ENCODE measurements around the gene THG1L. TPM values are rescaled to one million over a fixed set of nuclear protein-coding genes. Genes with fewer than 3 reads are reported as not detected.
"Not testable (repeated sequence)": the region's sequence is repeated elsewhere in the genome, so short reads cannot be mapped to it uniquely, and the experiment has no call there.

The THG1L gene
- total RNA-seq, 2 donors from 2014 or later: 14.1 to 16.9 TPM

DNA sequence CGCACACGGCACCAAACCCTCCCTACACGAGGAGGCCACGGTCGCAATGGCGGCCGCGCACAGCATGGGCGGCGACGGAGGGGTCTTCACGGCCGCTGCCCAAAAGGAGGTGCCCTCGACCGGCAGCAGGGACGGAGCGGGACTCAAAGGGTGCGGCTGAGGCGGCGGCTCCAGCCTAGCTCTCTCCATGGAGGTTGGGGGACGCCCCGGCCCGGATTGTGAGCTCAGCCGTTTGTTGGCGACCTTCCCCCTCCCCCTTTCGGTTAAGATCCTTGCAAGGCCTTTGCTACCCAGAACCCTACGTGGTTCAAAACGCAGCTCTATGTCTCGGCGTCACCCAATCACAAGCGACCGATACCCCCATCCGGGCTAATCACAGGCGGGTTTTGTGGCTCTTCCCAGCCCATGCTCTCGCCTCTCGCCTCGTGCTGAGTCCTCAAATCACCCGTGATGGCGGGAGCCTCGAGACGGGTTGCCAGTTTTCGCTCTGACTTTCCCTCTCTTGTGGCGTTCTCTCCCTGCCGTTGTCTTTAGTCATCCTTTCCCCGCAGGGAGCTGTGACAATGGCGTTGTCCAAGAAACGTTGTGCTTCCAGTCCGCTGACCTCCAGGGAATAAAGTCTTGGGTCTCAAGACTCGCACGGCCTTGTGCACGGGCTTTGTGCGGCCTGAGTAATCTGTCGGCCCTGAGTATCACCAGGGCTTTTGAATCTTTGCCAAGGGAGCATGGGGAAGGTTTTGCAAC, 40.4 kb upstream of the THG1L start:
- Histone ChIP-seq H3K27ac (no peak overlapping the region), H3K27me3 (replicated peaks; ENCODE audit: insufficient read depth) (no peaks in the 10 kb centered on the region), H3K36me3 (no peaks in the 10 kb centered on the region), H3K4me3 (no peak overlapping the region), H3K4me1 (replicated peaks) (no peaks in the 10 kb centered on the region), H3K9me3 (no peaks in the 10 kb centered on the region)
- no peak for DNase-seq (ENCODE audit: low spot score)
- WGBS: 71% methylated on average over 49 of the region's 53 CpGs
- intact Hi-C loops (cut with DNase I): no loop called here
- TF ChIP-seq CTCF (IDR thresholded peaks at IDR 0.05) (no peak), POLR2AphosphoS5 (IDR thresholded peaks at IDR 0.05) (no peak), POLR2A (IDR thresholded peaks at IDR 0.05) (no peak)

DNA sequence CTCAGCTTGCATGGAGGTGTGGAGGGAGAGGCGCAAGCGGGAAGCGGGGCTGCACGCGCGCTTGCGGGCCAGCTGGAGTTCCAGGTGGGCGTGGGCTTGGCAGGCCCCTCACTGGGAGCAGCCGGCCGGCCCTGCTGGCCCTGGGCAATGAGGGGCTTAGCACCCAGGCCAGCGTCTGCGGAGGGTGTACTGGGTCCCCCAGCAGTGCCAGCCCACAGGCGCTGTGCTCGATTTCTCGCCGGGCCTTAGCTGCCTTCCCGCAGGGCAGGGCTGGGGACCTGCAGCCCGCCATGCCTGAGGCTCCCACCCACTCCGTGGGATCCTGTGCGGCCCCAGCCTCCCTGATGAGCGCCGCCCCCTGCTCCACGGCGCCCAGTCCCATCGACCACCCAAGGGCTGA, 37.4 kb upstream of the THG1L start:
- WGBS: 89% methylated on average over 25 of the region's 25 CpGs
- H3K27me3 ChIP-seq (replicated peaks; ENCODE audit: insufficient read depth); H3K4me1 ChIP-seq (replicated peaks); H3K27ac ChIP-seq; DNase-seq (ENCODE audit: low spot score); H3K9me3 ChIP-seq; intact Hi-C loops (cut with DNase I); H3K36me3 ChIP-seq; H3K4me3 ChIP-seq: not testable (repeated sequence)

DNA sequence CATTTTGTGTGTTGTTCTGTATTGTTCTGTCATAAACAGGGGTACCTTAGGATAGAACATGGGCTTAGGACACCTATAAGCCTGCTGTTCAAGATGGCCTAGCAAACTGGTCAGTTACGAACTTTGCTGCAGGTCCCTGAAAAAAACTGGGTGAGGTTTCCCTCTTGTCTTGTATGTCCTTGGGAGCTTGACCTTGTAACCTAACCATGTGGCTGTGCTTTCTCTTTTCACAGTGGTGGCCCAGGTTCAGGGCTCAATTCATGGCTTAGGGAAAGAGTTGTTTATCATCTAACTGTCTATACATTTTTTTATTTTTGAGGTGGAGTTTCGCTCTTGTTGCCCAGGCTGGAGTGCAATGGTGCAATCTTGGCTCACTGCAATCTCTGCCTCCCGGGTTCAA, 35.1 kb upstream of the THG1L start:
- WGBS: 96% methylated on average over 3 of the region's 3 CpGs
- H3K27ac ChIP-seq; H3K4me1 ChIP-seq (replicated peaks); H3K4me3 ChIP-seq; H3K27me3 ChIP-seq (replicated peaks; ENCODE audit: insufficient read depth); H3K9me3 ChIP-seq; DNase-seq (ENCODE audit: low spot score); H3K36me3 ChIP-seq; intact Hi-C loops (cut with DNase I): not testable (repeated sequence)

DNA sequence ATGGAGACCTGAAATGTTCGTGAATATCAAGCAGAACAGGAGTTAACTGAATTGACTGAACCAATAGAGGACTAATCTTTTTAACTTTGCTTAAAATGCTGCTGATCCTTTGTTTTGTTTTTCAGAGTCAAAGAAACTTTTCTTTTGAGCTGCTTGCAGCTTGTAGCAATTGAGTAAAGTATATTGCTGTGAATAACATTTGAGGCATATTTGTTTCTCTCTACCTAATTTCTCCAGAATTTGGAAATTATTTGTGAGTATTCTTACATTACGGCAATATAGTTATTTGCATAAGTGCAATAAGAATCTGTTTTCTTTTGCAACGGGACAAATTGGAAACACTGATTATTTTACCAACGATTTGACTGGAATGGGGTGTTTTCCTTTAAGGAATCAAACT, 32.5 kb upstream of the THG1L start:
- DNase-seq (ENCODE audit: low spot score): not testable (repeated sequence)

GRCh38 chr5:157703736-157704135, 27.5 kb upstream of the THG1L start:
- H3K27me3 ChIP-seq (replicated peaks; ENCODE audit: insufficient read depth): no peaks in the 10 kb centered on the region
- WGBS: 74% methylated on average over 3 of the region's 3 CpGs
- no peak overlapping the region for H3K27ac ChIP-seq
- no peak overlapping the region for H3K4me3 ChIP-seq
- DNase-seq (ENCODE audit: low spot score): no peak
- intact Hi-C loops (cut with DNase I): no loop called here
- H3K36me3 ChIP-seq: no peaks in the 10 kb centered on the region
- no peaks in the 10 kb centered on the region for H3K4me1 ChIP-seq (replicated peaks)
- H3K9me3 ChIP-seq: no peaks in the 10 kb centered on the region
- TF ChIP-seq CTCF (IDR thresholded peaks at IDR 0.05) (no peak), POLR2A (IDR thresholded peaks at IDR 0.05) (no peak), POLR2AphosphoS5 (IDR thresholded peaks at IDR 0.05) (no peak)

More for the DNA sequence above, 32.5 kb upstream of the THG1L start:
- intact Hi-C loops (cut with DNase I); H3K4me1 ChIP-seq (replicated peaks); H3K9me3 ChIP-seq; H3K27me3 ChIP-seq (replicated peaks; ENCODE audit: insufficient read depth); H3K4me3 ChIP-seq; H3K27ac ChIP-seq; H3K36me3 ChIP-seq: not testable (repeated sequence)
- 93% methylated on average over 4 of the region's 4 CpGs for WGBS

DNA sequence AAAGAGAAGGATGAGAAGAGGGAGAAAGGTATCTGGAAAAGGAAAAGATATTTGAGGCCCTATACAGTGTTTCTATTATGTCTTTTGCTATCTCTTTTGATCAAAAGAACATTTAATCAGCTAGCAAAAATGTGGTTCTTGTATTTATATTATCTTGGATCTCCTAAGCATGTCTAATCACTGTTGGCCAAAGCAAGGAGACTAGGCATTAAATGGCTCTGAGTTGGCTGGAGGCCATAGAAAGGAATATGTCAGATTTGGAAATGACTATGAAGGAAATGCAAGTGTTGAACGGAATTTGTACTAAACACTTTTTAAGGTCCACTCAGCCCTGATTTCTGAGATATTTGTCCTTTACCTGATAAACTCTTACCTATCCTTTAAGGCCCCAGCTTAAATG, 22.4 kb upstream of the THG1L start:
- H3K27ac ChIP-seq: no peak overlapping the region
- H3K4me1 ChIP-seq (replicated peaks): no peaks in the 10 kb centered on the region
- H3K36me3 ChIP-seq: no peaks in the 10 kb centered on the region
- intact Hi-C loops (cut with DNase I): no loop called here
- H3K27me3 ChIP-seq (replicated peaks; ENCODE audit: insufficient read depth): no peaks in the 10 kb centered on the region
- H3K4me3 ChIP-seq: no peak overlapping the region
- no peak for DNase-seq (ENCODE audit: low spot score)
- no peaks in the 10 kb centered on the region for H3K9me3 ChIP-seq
- TF ChIP-seq CTCF (IDR thresholded peaks at IDR 0.05): no peak
- no peak for TF ChIP-seq POLR2AphosphoS5 (IDR thresholded peaks at IDR 0.05)
- TF ChIP-seq POLR2A (IDR thresholded peaks at IDR 0.05): no peak
- 28% methylated on average over 1 of the region's 1 CpG for WGBS
